Endometrial microvascular endothelial cells (primary cell): ENCODE measurements around the gene RNF207. TPM values are rescaled to one million over a fixed set of nuclear protein-coding genes. Genes with fewer than 3 reads are reported as not detected.

Experiments used
- in situ Hi-C: cut with HindIII; loops from 2 replicates; pipeline ENCODE4 v1.10.0; 2017; ENCODE audit warnings: low sequenced_read_pairs, low pct_unique_long_range_greater_than_20kb; ENCODE audit errors: inconsistent ontology term
- total RNA-seq: library from RNA; depleted of rRNA; stranded (reverse); fragments of >200 nt; gene quantifications from one replicate; pipeline ENCODE4 v1.2.3, GENCODE V29; 2015; ENCODE audit errors: inconsistent ontology term

Gene RNF207
- total RNA-seq, 1 donor from 2014 or later: 13.6 TPM

- in situ Hi-C loops: no loop called here
Observed at GRCh38 chr1:6243053-6243834, 37.3 kb downstream of the RNF207 start.

GRCh38 chr1:6243993-6244392 is 38.1 kb downstream of the RNF207 start, which contains the start of gene HES3:
HES3 (plus strand) TSS chr1:6244179; CDS start chr1:6244366, 187 bp downstream.
- in situ Hi-C loops: no loop called here

- in situ Hi-C loops: no loop called here
Observed at GRCh38 chr1:6244401-6245049, 38.6 kb downstream of the RNF207 start.

- in situ Hi-C loops: no loop called here
Observed at GRCh38 chr1:6245086-6245868, 39.4 kb downstream of the RNF207 start.

GRCh38 chr1:6245869-6246496 is 40.1 kb downstream of the RNF207 start:
- in situ Hi-C loops: no loop called here

GRCh38 chr1:6246497-6247467 is 40.9 kb downstream of the RNF207 start:
- in situ Hi-C loops: no loop called here

GRCh38 chr1:6247651-6248050 is 41.7 kb downstream of the RNF207 start:
- in situ Hi-C loops: no loop called here

- in situ Hi-C loops: no loop called here
Observed at GRCh38 chr1:6248161-6248776, 42.4 kb downstream of the RNF207 start.

GRCh38 chr1:6248932-6249738 is 43.2 kb downstream of the RNF207 start:
- in situ Hi-C loops: no loop called here

- in situ Hi-C loops: no loop called here
Observed at GRCh38 chr1:6249739-6250689, 44.1 kb downstream of the RNF207 start.

GRCh38 chr1:6251233-6251632 is 45.3 kb downstream of the RNF207 start:
- in situ Hi-C loops: no loop called here

GRCh38 chr1:6251681-6252373 is 45.9 kb downstream of the RNF207 start:
- in situ Hi-C loops: no loop called here

GRCh38 chr1:6252374-6252710 is 46.4 kb downstream of the RNF207 start:
- in situ Hi-C loops: no loop called here

GRCh38 chr1:6253380-6253779 is 47.5 kb downstream of the RNF207 start:
- in situ Hi-C loops: no loop called here

- in situ Hi-C loops: no loop called here
Observed at GRCh38 chr1:6254691-6255090, 48.8 kb downstream of the RNF207 start.
